Measurements from ENCODE around the gene DIAPH1.
A peak's percentile ranks its signal among the peaks of the same experiment; 100 is the strongest.

DNA sequence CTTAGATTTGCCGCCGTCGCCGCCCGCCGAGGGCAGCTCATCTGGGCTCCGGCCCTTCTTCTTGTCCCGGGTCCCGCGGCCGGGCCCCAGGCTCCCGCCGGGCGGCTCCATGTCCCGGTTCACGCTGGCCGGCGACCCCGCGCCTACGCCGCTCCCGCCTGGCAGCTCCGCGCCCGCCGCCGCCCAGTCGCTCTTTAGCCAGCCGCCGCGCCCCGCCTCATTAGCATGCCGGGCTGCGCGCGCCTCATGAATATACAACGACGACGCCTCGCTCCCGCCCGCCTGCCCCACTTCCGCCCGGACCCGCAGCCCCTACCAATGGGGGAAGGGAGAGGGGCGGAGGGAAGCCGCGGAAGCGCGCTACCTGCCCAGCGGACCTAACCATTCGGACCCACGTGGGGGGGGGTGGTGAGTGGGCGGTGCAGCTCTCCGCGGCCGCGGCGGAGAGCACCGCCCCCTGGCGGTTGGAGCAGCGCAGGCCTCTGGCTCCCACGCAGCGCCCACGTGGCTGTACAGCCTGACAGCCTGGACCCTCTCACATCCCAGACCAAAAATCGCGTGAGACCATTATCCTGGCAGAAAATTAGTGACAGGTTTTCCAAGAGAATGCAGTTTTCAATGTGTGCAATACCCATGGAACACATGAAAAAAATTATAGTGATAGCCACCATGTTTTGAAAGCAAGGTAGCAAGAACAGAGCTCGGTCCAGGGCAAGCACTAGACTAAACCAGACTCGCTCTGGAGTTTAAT is at the start of gene DIAPH1:
- no peak for TF ChIP-seq EZH2phosphoT487 (IDR thresholded peaks at IDR 0.05)
- TF ChIP-seq, protein P1, sequence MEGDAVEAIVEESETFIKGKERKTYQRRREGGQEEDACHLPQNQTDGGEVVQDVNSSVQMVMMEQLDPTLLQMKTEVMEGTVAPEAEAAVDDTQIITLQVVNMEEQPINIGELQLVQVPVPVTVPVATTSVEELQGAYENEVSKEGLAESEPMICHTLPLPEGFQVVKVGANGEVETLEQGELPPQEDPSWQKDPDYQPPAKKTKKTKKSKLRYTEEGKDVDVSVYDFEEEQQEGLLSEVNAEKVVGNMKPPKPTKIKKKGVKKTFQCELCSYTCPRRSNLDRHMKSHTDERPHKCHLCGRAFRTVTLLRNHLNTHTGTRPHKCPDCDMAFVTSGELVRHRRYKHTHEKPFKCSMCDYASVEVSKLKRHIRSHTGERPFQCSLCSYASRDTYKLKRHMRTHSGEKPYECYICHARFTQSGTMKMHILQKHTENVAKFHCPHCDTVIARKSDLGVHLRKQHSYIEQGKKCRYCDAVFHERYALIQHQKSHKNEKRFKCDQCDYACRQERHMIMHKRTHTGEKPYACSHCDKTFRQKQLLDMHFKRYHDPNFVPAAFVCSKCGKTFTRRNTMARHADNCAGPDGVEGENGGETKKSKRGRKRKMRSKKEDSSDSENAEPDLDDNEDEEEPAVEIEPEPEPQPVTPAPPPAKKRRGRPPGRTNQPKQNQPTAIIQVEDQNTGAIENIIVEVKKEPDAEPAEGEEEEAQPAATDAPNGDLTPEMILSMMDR (IDR thresholded peaks at IDR 0.05) = peak; percentile 97
- TF ChIP-seq EZH2 (IDR thresholded peaks at IDR 0.05) = no peak

All from neural progenitor cell (in vitro differentiated cells).